ENCODE data around the gene UGT2B11.

Gene UGT2B11

DNA sequence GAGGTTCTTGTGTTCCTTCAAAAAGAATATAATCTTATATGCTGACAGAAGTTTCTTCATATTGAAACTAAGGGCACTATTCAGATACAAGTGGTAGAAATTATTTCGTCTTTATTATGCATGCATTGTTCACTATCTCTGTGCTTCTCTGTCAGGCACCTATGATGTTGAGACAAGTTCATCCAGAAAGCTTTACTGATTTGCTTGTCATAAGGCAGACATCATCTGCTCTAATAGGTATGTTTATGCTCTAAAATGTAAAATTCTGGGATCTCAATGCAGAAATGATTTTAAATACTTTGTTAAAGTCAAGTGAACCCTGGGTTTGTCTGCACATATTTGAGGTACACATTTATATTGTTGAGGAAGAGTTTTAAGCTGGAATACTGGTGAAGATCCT lies 3.6 kb downstream of the UGT2B11 start:
- TF ChIP-seq CREB1 (IDR thresholded peaks at IDR 0.05; ENCODE audit: low read depth): no peak
- no peak for TF ChIP-seq RAD21 (IDR thresholded peaks at IDR 0.05; ENCODE audit: low read depth)
- TF ChIP-seq, protein P1, sequence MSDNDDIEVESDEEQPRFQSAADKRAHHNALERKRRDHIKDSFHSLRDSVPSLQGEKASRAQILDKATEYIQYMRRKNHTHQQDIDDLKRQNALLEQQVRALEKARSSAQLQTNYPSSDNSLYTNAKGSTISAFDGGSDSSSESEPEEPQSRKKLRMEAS (IDR thresholded peaks at IDR 0.05): no peak
- TF ChIP-seq YY1 (IDR thresholded peaks at IDR 0.05; ENCODE audit: low read depth): no peak
- TF ChIP-seq FOXM1 (IDR thresholded peaks at IDR 0.05; ENCODE audit: borderline replicate concordance, low read depth): no peak
- no peak for TF ChIP-seq CEBPB (IDR thresholded peaks at IDR 0.05)
- TF ChIP-seq NFIC (IDR thresholded peaks at IDR 0.05): no peak

DNA sequence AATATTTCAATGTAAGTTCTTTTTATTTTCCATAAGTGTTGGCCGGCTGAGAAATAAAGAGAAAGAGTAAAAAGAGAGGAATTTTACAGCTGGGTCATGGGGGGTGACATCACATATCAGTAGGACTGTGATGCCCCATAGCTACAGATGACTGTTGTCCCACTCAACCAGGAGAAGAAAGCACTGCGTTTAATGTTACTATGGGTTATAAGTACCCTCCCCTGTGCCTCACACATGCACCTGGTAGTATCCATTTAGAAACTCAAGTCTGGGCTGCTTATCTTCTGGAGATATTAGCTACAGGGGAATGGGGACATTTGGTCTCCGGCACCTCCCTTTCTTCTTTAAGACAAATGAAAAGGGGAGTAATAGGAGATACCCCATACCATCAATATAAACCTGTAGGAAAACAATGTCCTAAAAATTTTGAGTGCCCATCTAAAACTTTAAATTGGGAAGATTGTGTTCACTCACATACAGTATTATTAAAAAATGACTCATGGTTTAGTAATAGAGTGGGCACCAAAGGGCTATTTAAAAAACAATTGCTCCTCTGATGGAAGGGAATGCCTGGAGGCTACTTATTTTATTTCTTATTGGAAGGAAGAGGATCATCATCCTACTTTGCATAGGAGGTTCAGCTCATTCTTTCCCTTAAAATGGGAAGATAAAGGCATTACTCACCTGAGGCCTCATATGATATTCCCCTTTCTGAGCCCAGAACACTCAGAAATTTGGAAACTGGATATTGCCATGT lies 18.2 kb downstream of the UGT2B11 start:
- TF ChIP-seq, protein P2, sequence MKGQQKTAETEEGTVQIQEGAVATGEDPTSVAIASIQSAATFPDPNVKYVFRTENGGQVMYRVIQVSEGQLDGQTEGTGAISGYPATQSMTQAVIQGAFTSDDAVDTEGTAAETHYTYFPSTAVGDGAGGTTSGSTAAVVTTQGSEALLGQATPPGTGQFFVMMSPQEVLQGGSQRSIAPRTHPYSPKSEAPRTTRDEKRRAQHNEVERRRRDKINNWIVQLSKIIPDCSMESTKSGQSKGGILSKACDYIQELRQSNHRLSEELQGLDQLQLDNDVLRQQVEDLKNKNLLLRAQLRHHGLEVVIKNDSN (IDR thresholded peaks at IDR 0.05): no peak
- no peak for TF ChIP-seq RAD21 (IDR thresholded peaks at IDR 0.05; ENCODE audit: low read depth)
- TF ChIP-seq FOXM1 (IDR thresholded peaks at IDR 0.05; ENCODE audit: borderline replicate concordance, low read depth): no peak
- no peak for TF ChIP-seq CREB1 (IDR thresholded peaks at IDR 0.05; ENCODE audit: low read depth)
- no peak for TF ChIP-seq EP300 (IDR thresholded peaks at IDR 0.05; ENCODE audit: borderline replicate concordance)
- no peak for TF ChIP-seq TEAD4 (IDR thresholded peaks at IDR 0.05)
- TF ChIP-seq YY1 (IDR thresholded peaks at IDR 0.05; ENCODE audit: low read depth): no peak
- no peak for TF ChIP-seq ZBTB7A (IDR thresholded peaks at IDR 0.05; ENCODE audit: low read depth)
- TF ChIP-seq, protein P3, sequence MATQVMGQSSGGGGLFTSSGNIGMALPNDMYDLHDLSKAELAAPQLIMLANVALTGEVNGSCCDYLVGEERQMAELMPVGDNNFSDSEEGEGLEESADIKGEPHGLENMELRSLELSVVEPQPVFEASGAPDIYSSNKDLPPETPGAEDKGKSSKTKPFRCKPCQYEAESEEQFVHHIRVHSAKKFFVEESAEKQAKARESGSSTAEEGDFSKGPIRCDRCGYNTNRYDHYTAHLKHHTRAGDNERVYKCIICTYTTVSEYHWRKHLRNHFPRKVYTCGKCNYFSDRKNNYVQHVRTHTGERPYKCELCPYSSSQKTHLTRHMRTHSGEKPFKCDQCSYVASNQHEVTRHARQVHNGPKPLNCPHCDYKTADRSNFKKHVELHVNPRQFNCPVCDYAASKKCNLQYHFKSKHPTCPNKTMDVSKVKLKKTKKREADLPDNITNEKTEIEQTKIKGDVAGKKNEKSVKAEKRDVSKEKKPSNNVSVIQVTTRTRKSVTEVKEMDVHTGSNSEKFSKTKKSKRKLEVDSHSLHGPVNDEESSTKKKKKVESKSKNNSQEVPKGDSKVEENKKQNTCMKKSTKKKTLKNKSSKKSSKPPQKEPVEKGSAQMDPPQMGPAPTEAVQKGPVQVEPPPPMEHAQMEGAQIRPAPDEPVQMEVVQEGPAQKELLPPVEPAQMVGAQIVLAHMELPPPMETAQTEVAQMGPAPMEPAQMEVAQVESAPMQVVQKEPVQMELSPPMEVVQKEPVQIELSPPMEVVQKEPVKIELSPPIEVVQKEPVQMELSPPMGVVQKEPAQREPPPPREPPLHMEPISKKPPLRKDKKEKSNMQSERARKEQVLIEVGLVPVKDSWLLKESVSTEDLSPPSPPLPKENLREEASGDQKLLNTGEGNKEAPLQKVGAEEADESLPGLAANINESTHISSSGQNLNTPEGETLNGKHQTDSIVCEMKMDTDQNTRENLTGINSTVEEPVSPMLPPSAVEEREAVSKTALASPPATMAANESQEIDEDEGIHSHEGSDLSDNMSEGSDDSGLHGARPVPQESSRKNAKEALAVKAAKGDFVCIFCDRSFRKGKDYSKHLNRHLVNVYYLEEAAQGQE (IDR thresholded peaks at IDR 0.05; ENCODE audit: low read depth): no peak
- TF ChIP-seq TAF1 (IDR thresholded peaks at IDR 0.05; ENCODE audit: low read depth): no peak
- no peak for TF ChIP-seq TCF12 (IDR thresholded peaks at IDR 0.05; ENCODE audit: low read depth)
- TF ChIP-seq CEBPB (IDR thresholded peaks at IDR 0.05): no peak
- no peak for TF ChIP-seq EGR1 (IDR thresholded peaks at IDR 0.05)

DNA sequence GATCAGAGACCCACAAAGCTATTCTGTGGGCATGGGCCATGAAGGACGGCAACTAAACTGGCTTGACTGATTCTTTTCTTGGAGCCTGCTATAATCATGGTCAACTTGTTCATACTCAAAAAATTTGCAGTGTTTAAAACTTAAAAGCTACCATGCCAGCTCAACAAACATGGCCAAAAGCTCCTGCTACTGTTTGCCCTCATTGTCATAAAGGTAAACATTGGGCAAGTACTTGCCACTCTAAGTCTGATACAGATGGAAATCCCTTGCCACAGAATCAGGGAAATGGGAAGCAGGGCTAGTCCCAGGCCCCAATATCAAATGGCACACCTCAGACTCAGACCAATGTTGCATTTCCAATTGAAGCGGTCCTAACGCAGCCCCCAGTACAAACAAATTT lies 20.4 kb downstream of the UGT2B11 start:
- TF ChIP-seq EGR1 (IDR thresholded peaks at IDR 0.05) (no peak), FOXM1 (IDR thresholded peaks at IDR 0.05; ENCODE audit: borderline replicate concordance, low read depth) (no peak), TCF12 (IDR thresholded peaks at IDR 0.05; ENCODE audit: low read depth) (no peak), ZBTB7A (IDR thresholded peaks at IDR 0.05; ENCODE audit: low read depth) (no peak), EP300 (IDR thresholded peaks at IDR 0.05; ENCODE audit: borderline replicate concordance) (no peak), TEAD4 (IDR thresholded peaks at IDR 0.05) (no peak), NFIC (IDR thresholded peaks at IDR 0.05) (no peak), RAD21 (IDR thresholded peaks at IDR 0.05; ENCODE audit: low read depth) (no peak), CEBPB (IDR thresholded peaks at IDR 0.05) (no peak), YY1 (IDR thresholded peaks at IDR 0.05; ENCODE audit: low read depth) (no peak), CREB1 (IDR thresholded peaks at IDR 0.05; ENCODE audit: low read depth) (no peak), TAF1 (IDR thresholded peaks at IDR 0.05; ENCODE audit: low read depth) (no peak)
- TF ChIP-seq, protein P1 (IDR thresholded peaks at IDR 0.05): no peak
- TF ChIP-seq, protein P2 (IDR thresholded peaks at IDR 0.05): no peak
- TF ChIP-seq, protein P3 (IDR thresholded peaks at IDR 0.05; ENCODE audit: low read depth): no peak

DNA sequence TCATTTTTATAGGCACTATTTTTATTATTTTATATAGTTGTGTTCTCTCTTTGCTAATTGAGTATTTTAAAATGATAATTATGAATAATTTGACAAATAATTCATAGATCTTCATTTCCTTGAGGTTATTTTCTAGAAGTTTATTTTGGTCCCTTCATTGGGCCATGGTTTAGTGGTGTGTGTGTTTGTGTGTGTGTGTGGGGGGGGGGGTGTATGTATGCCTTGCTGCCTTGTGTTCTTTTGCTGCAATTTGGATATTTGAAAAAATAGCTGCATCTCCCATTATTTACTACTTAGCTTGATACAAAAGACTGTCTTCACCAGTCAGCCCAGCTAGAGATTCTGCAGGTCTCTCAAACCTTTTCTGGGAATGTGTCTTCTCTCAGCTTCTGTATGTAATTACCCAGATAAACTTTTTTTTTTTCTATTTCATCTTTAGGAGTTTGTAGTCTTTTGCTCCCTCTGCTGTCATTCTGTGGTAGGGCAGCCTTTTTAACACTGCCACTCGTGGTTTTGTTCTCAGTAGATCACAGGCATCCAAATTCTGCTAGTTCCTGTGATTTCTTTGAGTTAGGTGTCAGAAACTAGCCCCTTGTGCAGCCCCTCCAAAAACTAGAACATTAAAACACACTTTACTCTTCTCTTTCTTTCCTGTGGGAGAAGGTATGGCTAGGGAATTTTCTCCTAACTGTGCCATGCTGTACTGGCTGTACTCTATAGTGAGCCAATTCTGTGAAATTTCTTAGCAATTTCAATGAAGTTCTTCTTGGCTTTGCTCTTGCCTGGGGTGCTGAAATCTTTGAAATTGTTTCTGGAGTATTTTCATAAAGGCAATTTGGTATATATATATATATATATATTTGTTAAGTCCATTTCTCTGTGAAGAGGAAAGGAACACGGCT lies 44.1 kb downstream of the UGT2B11 start:
- peak; percentile 66 for TF ChIP-seq RAD21 (IDR thresholded peaks at IDR 0.05; ENCODE audit: low read depth)

DNA sequence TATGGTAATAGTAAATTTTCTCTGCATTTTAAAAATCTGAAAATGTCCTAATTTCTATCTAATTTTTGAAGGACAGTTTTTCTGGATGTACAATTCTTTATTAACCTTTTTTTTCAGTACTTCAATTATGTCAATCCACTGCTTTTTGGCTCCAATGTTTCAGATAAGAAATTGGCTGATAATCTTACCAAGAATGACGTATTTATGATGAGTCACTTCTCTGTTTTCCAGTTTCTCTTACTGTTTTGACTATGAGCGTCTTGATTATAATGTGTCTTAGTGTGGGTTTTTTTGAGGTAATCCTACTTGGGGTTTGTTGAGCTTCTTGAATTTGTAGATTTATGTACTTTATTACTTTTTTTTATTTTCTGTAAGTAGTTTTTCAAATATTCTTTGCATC lies 47.2 kb downstream of the UGT2B11 start:
- no peak for TF ChIP-seq TAF1 (IDR thresholded peaks at IDR 0.05; ENCODE audit: low read depth)

DNA sequence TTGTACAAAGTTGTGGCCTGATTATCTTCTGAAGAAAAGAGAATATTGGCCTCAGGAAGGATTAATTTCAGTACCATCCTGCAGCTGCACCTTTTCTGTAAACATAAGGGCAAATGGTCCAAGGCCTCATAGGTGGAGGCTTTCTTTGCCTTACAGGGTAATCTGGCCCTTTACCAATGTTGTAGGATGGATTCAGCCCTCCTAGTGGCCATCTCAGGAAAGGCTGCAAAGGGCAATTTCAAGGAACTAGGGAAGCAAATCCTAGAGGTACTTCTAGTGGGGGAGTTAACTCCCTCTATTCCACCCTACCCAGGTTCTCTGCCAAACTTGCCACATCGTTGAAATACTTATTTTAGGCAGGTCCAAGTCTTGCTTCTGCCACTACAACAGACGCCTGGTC lies 57.6 kb downstream of the UGT2B11 start:
- TF ChIP-seq NFIC (IDR thresholded peaks at IDR 0.05) (no peak), TCF12 (IDR thresholded peaks at IDR 0.05; ENCODE audit: low read depth) (no peak), RAD21 (IDR thresholded peaks at IDR 0.05; ENCODE audit: low read depth) (no peak; the same call in 1 of the 2 replicates), CREB1 (IDR thresholded peaks at IDR 0.05; ENCODE audit: low read depth) (no peak), ZBTB7A (IDR thresholded peaks at IDR 0.05; ENCODE audit: low read depth) (no peak), TAF1 (IDR thresholded peaks at IDR 0.05; ENCODE audit: low read depth) (no peak)
